ENCODE measurements around the gene RAP2A.

RAP2A gene

GRCh38 chr13:97397267-97397666 is 36.7 kb upstream of the RAP2A start:
- TF ChIP-seq, protein P1, sequence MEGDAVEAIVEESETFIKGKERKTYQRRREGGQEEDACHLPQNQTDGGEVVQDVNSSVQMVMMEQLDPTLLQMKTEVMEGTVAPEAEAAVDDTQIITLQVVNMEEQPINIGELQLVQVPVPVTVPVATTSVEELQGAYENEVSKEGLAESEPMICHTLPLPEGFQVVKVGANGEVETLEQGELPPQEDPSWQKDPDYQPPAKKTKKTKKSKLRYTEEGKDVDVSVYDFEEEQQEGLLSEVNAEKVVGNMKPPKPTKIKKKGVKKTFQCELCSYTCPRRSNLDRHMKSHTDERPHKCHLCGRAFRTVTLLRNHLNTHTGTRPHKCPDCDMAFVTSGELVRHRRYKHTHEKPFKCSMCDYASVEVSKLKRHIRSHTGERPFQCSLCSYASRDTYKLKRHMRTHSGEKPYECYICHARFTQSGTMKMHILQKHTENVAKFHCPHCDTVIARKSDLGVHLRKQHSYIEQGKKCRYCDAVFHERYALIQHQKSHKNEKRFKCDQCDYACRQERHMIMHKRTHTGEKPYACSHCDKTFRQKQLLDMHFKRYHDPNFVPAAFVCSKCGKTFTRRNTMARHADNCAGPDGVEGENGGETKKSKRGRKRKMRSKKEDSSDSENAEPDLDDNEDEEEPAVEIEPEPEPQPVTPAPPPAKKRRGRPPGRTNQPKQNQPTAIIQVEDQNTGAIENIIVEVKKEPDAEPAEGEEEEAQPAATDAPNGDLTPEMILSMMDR (IDR thresholded peaks at IDR 0.05; ENCODE audit: low read depth, low read length, missing control alignments) = no peak
- DNase-seq (ENCODE audit: extremely low read depth, low read depth) = no peak
- no peak overlapping the region for H3K4me3 ChIP-seq (replicated peaks; ENCODE audit: low read depth, low read length)

GRCh38 chr13:97401421-97401820 is 32.5 kb upstream of the RAP2A start:
- no peak overlapping the region for H3K4me3 ChIP-seq (replicated peaks; ENCODE audit: low read depth, low read length)
- TF ChIP-seq, protein P1 (IDR thresholded peaks at IDR 0.05; ENCODE audit: low read depth, low read length, missing control alignments) = no peak
- no peak for DNase-seq (ENCODE audit: extremely low read depth, low read depth)

GRCh38 chr13:97403893-97404750 is 29.8 kb upstream of the RAP2A start:
- no peak overlapping the region for H3K4me3 ChIP-seq (replicated peaks; ENCODE audit: low read depth, low read length)
- no peak for DNase-seq (ENCODE audit: extremely low read depth, low read depth)
- TF ChIP-seq, protein P1 (IDR thresholded peaks at IDR 0.05; ENCODE audit: low read depth, low read length, missing control alignments) = no peak

- no peak overlapping the region for H3K4me3 ChIP-seq (replicated peaks; ENCODE audit: low read depth, low read length)
- DNase-seq (ENCODE audit: extremely low read depth, low read depth) = no peak
- TF ChIP-seq, protein P1 (IDR thresholded peaks at IDR 0.05; ENCODE audit: low read depth, low read length, missing control alignments) = no peak
These were observed 26.4 kb upstream of the RAP2A start for GRCh38 chr13:97407540-97407939.

- TF ChIP-seq, protein P1 (IDR thresholded peaks at IDR 0.05; ENCODE audit: low read depth, low read length, missing control alignments) = no peak
These were observed 25.0 kb upstream of the RAP2A start for GRCh38 chr13:97408938-97409337.

DNA sequence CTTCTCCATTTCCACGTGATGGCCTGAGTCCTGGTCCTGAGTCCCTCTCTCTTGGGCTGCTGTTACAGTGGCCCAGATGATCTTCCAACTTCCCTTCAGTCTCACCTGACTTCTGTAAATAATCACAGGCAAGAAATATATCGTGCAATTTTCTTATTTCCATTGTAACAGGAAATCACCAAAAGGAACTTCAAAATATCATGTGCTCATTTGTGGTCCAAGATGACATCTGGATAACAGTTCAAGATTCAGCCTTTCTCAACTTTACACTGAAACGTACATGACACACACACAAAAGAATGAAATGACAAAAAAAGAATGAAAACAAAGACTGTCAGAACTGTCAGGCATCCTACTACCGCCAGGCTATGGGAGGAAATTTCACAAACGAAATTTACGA is 22.0 kb upstream of the RAP2A start:
- TF ChIP-seq, protein P1 (IDR thresholded peaks at IDR 0.05; ENCODE audit: low read depth, low read length, missing control alignments) = no peak
- no peak for DNase-seq (ENCODE audit: extremely low read depth, low read depth)
- H3K4me3 ChIP-seq (replicated peaks; ENCODE audit: low read depth, low read length) = no peak overlapping the region

More at GRCh38 chr13:97408938-97409337, 25.0 kb upstream of the RAP2A start:
- H3K4me3 ChIP-seq (replicated peaks; ENCODE audit: low read depth, low read length) = no peak overlapping the region
- no peak for DNase-seq (ENCODE audit: extremely low read depth, low read depth)
